HG03432 (cell line): Measurements from ENCODE around the gene LIMCH1.
"Not testable (repeated sequence)": the region's sequence is repeated elsewhere in the genome, so short reads cannot be mapped to it uniquely, and the experiment has no call there.

Experiments used
- ATAC-seq: cut with Tn5 transposase; IDR thresholded peaks from one replicate; pipeline ENCODE4 v1.9.1; 2021; ENCODE audit warnings: mild to moderate bottlenecking, moderate library complexity; ENCODE audit not compliant: unreplicated experiment

LIMCH1 gene, protein sequence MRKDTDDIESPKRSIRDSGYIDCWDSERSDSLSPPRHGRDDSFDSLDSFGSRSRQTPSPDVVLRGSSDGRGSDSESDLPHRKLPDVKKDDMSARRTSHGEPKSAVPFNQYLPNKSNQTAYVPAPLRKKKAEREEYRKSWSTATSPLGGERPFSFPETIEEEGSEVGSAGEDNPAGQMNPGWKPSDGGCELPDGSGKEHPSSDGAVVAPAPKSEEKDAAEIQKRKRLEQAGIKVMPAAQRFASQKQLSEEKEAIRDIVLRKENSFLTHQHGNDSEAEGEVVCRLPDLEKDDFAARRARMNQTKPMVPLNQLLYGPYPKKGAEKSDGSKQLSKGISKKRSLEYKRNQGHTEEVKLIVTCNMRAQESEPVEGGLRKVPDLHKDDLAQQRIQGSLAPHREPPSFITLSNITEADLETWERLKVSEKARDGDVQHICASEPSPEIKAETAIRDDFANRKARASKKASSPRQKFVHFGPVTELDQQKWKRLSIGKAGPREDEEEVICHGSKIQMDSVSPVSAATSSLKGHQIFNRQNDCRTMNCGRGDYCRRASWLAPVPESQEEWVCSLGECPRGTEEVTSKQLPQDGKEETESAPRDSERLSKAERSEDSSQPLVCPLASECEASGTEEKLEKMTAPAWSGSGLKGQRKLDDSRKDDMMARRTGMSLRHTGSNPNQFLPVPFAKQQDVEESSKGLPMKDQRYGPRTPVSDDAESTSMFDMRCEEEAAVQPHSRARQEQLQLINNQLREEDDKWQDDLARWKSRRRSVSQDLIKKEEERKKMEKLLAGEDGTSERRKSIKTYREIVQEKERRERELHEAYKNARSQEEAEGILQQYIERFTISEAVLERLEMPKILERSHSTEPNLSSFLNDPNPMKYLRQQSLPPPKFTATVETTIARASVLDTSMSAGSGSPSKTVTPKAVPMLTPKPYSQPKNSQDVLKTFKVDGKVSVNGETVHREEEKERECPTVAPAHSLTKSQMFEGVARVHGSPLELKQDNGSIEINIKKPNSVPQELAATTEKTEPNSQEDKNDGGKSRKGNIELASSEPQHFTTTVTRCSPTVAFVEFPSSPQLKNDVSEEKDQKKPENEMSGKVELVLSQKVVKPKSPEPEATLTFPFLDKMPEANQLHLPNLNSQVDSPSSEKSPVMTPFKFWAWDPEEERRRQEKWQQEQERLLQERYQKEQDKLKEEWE (N-terminal part only)

DNA sequence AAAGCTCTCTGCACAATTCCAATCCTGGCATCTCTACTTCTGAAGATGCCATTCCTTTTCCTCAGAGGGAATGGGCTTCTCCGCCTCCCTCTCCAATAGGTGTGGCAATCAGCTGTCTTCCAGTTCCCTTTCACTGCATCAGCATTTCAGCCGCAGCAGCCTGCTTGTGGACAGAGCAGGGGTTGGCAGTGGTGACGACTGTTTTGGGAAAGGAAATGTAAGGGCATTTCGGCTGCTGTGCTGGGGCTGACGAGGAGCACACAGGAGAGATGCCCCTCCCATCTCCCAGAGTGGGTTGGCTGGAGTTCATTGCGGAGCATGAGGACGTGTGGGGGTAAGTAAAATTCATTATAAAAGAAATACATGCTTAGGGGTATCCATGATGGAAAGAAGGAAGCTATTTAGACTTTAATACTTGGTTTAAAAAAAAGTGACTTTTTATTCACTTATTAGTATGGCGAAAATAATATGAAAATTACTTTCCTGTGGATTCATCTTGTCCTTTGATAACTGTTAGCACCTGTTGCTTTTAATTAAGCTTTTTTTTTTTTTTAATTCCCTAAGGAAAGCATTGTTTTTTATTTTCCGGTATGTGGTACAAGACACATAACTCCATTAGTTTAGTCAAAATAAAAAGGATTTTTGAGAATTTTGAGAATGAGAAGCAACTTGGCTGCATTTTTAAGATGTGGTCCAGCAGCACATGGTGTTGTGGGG lies at the start of gene LIMCH1:
Gene LIMCH1 (plus strand): TSS at position 141 of the 717 bp plus-strand sequence. CDS start 67,839 bp downstream, outside the sequence.
- ATAC-seq, result no peak

DNA sequence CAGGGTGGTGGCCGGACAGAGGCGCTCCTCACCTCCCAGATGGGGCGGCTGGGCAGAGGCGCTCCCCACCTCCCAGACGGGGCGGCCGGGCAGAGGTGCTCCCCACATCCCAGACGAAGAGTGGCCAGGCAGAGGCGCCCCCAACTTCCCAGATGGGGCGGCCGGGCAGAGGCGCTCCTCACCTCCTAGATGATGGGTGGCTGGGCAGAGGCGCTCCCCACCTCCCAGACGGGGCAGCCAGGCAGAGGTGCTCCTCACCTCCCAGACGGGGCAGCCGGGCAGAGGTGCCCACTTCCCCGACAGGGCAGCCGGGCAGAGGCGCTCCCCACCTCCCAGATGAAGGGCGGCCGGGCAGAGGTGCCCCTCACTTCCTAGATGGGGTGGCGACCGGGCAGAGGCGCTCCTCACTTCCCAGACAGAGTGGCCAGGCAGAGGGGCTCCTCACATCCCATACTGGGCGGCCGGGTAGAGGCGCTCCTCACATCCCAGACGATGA lies 46.8 kb upstream of the LIMCH1 start:
- ATAC-seq, result not testable (repeated sequence)

DNA sequence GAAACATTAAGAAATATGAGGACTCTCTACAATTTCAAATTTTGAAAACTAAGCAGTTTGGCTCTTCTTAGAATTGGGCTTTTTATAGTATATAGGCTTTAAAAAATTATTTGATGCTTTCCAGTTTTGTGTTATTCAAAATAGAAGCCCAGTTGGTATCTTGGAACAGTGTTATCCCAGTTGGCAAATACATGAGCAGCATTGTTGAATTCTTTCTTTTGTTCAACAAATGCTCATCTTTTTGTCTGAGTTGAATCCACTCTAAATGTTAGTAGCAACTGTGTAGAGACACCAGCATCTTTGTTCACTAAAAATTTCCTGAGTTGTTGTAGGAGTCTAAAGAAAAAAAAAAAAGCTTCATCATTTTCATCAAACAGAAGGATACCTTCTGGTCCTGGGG lies 41.0 kb upstream of the LIMCH1 start:
- no peak for ATAC-seq

DNA sequence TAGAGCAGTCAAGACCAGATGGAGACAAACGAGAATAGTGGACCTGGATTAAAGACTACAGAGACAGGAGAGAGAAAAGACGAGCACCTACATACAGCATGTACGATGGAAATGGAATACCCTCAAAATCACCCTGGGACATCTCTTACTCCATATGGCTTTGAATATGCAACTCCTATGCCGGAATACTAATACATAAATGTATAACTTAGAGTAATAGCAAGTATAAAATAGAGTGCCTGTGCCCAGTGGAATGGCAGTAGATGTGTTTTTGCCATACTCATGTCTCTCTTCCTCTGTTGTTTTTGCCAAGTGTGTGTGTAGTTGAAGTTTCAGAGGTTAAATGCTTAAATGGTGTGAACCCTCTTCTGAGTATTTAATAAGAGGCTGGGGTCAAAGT lies 39.8 kb upstream of the LIMCH1 start:
- no peak for ATAC-seq

DNA sequence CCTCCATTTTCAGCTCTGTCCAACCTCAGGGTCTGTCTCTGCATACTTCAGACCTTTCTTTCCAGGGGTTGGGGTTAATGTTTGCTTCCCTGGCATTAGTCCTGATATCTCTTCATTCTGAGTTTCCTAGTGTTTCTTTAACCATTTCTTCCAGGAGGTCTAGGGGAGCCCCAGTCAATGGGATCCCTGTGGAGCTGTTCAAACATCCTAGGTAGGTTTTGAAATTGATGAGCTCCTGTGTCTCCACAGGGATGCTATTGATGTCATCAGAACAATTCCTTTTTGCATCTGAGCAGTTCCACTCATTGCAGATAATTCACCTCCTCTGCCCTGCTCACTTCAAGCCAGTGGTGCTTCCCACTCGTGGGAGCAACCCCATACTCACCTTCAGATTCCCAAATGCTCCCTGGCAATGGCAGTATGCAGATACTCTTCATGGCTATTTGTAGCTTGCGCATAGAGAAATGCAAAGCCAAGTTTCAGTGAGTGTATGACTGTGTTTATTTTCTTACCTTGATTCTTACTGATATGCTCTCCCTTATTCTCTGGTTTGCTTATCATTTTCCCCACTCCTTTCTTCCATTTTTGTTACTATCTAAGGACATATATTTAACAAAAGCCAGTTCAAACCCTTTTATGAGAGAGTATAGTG lies 33.7 kb upstream of the LIMCH1 start:
- no peak for ATAC-seq

DNA sequence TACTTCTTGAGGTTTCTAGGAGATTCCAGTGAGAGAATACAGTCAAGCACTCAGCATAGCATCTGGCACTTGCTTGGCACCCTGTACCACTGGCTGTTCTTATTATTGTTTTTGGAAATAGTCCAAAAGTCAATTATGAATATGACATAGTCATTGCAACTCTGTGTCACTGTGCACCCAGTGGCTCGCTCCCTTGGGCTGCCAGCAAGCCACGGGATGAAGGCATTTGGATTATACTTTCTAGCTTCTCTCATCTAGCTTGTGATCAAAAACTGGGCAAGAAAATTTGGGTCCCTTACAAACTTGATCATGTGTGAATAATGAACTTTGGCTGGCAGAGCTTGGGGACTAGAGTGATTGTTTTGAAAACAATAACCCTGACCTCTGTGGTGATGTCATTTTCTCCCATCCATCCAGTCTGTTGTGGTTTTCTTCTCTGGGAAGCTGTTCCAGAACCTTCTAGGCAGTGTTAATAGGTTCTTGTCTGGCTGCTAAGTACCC lies 32.7 kb upstream of the LIMCH1 start:
- ATAC-seq, result no peak

DNA sequence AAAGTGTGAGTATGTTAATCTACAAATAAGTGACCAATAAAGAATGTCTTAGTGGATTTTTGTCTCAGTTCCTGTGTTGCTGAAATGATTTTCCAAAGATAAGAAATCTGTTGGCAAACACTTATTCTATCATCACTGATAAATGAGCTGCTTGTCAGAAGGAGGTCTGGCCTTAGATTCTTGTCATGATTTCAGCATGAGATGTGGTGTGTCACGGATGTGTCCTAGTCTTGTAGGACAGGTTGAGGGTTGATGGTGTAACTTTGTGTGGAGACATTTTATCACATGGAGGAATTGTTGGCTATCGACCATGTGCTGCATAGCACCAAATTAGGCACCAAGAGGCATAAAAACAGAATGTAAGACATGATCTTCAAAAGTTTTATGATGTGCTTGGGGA lies 31.8 kb upstream of the LIMCH1 start:
- ATAC-seq, result no peak

DNA sequence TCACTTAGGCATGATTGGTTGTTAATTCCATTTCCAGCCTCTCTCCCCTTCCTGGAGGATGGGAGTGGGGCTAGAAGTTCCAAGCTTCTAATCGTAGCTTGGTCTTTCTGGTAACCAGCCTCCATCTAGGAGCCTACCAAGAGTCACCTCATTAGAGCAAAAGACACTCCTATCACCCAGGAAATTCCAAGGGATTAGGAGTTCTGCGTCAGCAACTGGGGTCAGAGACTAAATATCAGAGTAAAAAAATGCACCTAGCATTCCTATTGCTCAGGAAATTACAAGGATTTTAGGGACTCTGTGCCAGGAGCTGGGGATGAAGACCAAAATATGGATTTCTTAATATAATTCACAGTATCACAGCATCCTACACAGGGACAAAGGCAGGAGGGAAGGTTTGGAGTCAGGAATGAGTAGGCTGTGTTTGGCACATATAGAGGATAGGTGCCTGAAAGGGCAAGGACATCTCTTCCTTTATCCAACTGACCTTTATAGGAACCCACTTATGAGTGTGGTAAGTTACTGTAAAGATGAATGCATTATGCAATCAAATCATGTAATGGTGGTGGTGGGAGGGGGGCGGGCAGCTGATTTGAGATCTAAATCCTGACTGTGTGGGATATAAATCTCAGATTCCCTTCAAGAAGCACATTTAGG lies 30.5 kb upstream of the LIMCH1 start:
- ATAC-seq, result no peak

DNA sequence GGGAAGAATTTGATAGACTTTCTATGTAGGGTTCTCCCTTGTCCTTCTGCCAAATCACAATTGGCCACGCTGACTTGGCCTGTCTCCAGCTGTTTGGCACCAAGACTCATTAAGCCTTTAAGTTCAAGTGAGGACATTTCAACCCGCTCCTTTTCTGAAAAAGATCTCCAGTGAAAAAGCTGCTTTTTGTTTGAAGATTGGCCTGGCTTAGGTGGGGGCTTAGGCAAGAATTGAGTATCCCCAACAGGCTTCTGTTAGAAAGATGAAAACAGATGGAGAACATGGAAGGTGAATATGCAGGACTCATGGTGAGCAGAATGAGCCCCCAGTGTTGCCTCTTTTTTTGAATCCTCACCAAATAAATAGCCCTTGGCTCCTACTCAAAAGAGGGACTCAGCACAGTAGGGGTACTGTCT lies 28.5 kb upstream of the LIMCH1 start:
- no peak for ATAC-seq

DNA sequence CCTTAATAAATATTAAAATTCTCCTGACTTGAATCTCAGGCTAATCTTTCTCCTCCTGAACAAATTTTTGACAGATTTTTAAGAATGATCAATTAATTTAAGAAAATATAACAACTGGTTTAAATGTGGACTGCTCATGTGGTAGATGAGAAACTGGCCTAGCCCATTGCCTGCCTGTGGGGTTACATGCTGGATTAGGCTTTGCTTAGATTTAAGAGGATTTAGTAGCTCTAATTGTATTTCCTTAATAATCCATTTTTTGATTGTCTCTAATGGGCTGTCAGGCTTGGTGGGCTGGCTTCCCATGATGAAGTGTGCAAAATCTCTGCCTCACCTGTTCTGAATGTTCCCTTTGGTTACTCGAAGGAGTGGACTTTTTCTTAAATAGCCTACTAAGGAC lies 27.8 kb upstream of the LIMCH1 start:
- ATAC-seq, result no peak

DNA sequence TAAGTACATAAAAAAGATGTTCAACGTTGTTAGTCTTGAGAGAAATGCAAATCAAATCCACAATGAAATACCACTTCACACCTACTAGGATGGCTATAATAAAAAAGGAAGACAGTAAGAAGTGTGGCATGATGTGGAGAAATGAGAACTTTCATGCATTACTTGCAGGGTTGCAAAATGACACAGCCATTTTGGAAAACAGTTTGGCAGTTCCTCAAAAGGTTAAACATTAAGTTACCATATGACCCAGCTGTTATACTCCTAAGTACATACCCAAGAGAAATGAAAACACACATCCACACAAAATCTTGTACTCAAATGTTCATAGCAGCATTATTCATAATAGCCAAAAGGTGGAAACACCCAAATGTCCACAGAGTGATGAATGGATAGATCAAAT lies 25.8 kb upstream of the LIMCH1 start:
- ATAC-seq, result no peak

DNA sequence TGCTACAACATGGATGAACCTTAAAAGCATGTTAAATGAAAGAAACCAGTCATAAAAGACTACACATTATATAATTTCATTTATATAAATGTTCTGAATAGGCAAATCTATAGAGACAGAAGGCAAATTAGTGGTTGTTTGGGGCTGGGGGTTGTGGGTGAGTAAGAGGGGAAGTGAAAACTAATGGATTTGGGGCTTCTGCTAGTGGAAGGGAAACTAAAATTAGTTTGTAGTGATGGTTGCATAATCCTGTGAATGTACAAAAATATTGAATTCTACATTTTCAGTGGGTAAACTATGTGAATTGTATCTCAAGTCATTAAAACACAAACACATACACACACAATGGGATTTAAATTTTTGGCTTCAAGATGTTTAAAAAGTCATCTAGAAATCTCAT lies 25.4 kb upstream of the LIMCH1 start:
- ATAC-seq, result no peak

DNA sequence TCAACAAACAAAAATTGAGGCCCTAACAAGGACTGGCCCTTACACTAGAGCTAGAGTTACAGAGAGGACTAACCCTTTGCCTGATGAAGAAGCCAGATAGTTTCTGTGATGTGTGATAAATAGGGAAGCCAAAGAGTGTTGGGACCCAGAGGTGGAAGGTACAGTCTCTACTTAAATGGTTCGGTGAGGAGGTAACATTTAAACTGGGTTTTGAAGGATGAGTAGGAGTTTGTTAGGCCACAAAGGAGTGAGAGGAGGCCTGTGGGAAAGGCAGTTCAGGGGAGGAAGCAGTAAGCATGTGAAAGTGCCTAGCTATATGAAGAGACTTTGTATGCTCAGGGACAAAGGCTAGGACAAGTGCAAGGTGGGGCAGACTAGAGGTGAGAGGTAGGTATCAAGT lies 23.8 kb upstream of the LIMCH1 start:
- no peak for ATAC-seq

DNA sequence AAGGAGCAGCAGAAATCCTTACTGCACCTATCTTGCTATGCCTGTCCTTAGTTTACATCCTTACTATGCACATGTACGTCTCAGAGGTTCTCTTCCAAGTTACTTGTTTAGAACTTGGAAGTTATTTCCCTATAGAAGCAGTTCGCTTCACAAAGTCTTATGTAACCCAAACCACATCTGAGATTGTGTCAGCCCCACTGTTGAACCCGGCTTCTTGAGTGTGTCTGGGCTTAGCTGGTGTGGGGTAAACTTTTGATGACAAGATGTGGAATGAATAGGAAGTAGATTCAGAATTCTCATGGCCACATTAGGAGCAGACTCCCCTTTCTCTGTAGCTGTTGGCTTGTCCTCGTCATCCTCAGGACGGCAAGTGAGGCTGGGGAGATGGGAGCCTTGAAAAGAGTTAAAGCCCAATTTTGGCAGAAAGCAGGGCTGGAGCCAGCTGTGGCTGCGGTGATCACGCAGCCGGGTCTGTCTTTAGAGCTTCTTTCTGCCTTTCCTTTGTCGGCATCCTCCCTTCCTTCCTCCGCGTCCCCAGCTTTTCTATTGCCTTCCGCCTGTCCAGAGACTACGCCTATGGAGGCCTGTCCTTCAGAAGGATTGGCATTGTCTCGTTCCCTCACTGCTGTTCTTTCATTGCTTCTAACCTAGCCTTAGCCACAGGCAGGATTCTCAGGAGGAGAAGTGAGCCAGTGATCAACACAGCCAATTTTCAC lies 23.0 kb upstream of the LIMCH1 start:
- no peak for ATAC-seq

DNA sequence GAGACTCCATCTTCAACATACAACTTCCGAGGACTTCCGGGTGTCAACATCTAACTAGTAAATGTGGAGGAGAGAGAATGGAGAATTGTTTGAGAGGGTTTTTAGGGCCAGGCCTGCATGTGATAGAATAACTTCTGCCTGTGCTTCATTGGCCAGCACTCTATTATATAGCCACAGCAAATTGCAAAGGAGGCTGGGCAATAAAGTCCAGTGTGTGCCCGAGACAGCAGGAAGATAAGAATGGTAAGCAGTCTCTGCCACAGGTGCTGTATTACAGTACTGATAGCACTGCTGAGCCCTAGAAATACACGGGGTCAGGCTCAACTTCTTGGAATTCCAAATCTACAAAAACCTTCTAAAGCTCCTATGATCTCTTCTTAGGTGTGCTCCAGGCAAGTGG lies 20.8 kb upstream of the LIMCH1 start:
- no peak for ATAC-seq

DNA sequence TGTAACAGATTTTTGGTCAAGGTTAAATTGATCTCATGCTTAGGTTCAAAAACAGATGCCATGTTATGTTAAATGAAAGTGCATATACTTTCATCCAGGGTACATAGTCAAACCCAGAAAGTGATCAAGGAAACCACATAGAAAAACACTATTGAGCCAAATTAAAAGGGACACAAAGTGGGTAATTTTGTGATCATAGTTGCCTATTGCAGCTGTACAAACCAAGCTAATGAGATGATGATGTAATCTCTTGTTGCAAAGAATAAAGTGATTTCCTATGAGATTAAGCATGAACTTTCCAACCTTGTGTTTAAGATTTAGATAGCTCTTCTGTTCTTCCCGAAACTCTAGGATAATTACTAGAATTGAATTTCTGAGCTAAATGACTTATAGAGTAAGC lies 20.2 kb upstream of the LIMCH1 start:
- ATAC-seq, result no peak

DNA sequence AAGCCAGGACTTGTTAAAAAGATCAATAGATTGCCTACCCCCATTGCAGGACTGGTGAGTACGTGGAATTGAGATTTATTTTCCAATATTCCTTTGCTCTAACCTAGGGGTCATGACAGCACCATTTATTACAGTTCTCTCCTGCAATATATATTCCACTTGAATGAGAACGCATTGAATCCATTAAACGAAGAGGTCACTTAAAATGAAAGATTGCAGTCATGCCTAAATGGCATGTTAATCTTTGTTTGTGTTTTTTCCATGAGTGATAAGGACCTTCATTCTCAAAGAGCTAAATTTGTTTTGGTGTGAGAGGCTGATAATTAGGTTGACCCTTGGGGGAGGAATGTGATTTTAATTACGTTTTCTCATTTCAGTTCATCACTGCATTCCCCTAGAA lies 13.5 kb upstream of the LIMCH1 start:
- ATAC-seq, result no peak

DNA sequence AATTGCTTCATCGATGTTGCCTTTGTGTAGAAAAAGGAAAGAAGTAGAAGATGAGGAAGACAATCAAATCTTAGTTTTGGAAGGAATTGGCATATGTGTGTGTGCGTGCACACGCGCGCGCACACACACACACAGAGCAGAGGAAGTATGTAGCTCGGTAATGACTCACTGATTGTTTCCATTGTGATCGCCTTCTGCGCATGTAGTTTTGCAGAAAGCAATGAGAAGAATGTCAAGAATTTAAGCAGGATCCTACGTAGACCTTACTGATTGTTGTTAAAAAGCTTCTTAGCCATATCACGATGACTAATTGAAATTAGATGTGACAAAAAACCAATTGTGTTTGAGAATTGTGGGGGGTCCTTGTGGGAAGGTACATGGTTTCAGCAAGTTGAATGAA lies 12.8 kb upstream of the LIMCH1 start:
- no peak for ATAC-seq

DNA sequence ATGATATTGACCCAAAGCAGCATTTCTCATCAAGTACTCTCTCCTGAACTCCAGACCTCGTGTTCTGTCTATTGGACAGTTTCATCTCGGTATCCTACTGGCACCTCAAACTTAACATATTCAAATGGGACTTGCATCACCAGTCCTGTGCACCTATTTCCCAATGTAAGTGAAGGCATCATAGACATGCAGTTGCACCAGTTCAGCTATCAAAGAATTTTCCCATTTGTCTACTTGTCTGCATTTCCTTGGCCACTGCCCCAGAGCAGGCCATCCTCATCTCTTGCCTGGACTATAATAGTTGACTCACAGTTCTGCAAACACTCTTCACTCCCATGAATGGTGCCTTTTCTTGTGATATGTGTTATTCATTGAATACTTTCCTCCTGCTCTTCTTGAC lies 11.3 kb upstream of the LIMCH1 start:
- no peak for ATAC-seq
